ENCODE results near the gene MOBP. TPM values are rescaled to one million over a fixed set of nuclear protein-coding genes. Genes with fewer than 3 reads are reported as not detected.

MOBP gene
- polyA plus RNA-seq, 3 donors, result not detected

DNA sequence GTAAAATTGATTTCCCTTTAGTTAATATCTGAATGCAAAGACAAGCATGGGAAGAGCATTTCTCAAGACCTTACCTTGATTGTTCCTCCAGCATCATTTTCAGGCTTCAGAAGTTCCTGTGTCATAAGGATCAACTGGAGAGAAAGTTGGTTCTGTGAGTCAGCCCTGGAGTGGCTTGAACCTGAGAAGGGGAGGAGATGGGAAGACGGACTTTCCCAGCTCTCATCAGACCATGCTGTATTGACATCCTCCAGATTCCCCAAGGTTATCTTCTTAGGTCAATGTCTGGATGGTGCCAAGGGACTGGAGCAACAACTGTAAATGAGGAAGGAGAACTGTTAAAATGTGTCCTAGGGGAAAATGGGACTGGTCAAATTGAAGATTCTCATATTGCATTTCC is 40.0 kb upstream of the MOBP start:
- Histone ChIP-seq H2AFZ (ENCODE audit: insufficient read depth, low read depth, low read length, poor library complexity, severe bottlenecking) (no peak overlapping the region), H3K4me3 (replicated peaks in 1 of 3; ENCODE audit: low read depth in 2 of 3, low read length in 3 of 3) (no peak overlapping the region), H3K4me2 (replicated peaks; ENCODE audit: extremely low read depth, low read length, poor library complexity, severe bottlenecking) (no peak overlapping the region), H3K36me3 (replicated peaks in 1 of 2; ENCODE audit: control insufficient read depth in 1 of 2, insufficient read depth in 2 of 2, low read length in 2 of 2) (no peaks in the 10 kb centered on the region), H3K27ac (ENCODE audit: low read depth in 1 of 2, low read length in 2 of 2) (no peak overlapping the region), H3K4me1 (ENCODE audit: control insufficient read depth in 1 of 2, insufficient read depth in 2 of 2, low read length in 2 of 2) (no peaks in the 10 kb centered on the region), H3K9me3 (replicated peaks in 1 of 2; ENCODE audit: control insufficient read depth in 1 of 2, insufficient read depth in 1 of 2, low read length in 2 of 2) (no peaks in the 10 kb centered on the region), H4K20me1 (ENCODE audit: insufficient read depth, low read length) (no peaks in the 10 kb centered on the region), H3K9ac (ENCODE audit: insufficient read depth, low read length, poor library complexity, severe bottlenecking) (no peak overlapping the region), H3K27me3 (ENCODE audit: control insufficient read depth in 2 of 2, insufficient read depth in 2 of 2, low read length in 2 of 2) (no peaks in the 10 kb centered on the region), H3K79me2 (ENCODE audit: insufficient read depth, low read length) (no peaks in the 10 kb centered on the region)
- H3K36me3 Mint-ChIP-seq, result no peaks in the 10 kb centered on the region
- H3K27ac Mint-ChIP-seq, result no peak overlapping the region
- intact Hi-C loops (cut with micrococcal nuclease), result no loop called here
- H3K4me1 Mint-ChIP-seq, result no peaks in the 10 kb centered on the region
- WGBS (ENCODE audit: insufficient coverage), result no CpG with 5 or more reads among the region's 1 CpG
- H3K4me3 Mint-ChIP-seq, result no peak overlapping the region
- H3K27me3 Mint-ChIP-seq (ENCODE audit: low read depth in 3 of 3), result peaks cover 5 to 7% (median 5%) of the 10 kb centered on the region in 3 donors
- no peak for DNase-seq
- H3K9me3 Mint-ChIP-seq, result no peaks in the 10 kb centered on the region
- TF ChIP-seq, protein P1, sequence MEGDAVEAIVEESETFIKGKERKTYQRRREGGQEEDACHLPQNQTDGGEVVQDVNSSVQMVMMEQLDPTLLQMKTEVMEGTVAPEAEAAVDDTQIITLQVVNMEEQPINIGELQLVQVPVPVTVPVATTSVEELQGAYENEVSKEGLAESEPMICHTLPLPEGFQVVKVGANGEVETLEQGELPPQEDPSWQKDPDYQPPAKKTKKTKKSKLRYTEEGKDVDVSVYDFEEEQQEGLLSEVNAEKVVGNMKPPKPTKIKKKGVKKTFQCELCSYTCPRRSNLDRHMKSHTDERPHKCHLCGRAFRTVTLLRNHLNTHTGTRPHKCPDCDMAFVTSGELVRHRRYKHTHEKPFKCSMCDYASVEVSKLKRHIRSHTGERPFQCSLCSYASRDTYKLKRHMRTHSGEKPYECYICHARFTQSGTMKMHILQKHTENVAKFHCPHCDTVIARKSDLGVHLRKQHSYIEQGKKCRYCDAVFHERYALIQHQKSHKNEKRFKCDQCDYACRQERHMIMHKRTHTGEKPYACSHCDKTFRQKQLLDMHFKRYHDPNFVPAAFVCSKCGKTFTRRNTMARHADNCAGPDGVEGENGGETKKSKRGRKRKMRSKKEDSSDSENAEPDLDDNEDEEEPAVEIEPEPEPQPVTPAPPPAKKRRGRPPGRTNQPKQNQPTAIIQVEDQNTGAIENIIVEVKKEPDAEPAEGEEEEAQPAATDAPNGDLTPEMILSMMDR (IDR thresholded peaks at IDR 0.05), result no peak

DNA sequence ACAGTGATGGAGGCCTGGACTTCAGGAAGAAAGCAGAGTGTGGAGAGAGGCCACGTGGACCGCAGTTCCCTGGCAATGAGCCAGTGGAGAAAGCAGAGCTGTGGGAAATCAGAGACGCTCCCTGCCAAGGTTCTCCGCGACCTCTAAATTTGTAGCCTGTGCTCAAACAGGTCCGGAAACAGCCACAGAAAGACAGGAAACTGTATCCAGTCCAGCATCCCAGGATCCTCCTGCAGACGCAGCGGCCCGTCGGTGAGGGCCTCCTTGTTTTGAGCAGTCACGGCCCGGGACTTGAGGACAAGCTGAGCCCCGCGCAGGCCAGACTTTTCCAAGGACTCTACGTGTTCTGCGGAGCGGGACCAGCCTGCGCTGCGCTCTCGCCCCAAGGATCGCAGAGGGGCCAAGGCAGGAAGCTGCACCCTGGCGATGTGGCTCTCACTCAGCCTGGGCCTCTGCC is 38.7 kb upstream of the MOBP start:
- intact Hi-C loops (cut with micrococcal nuclease), result no loop called here
- 57% methylated on average over 22 of the region's 22 CpGs for WGBS (ENCODE audit: insufficient coverage)
- TF ChIP-seq, protein P1 (IDR thresholded peaks at IDR 0.05), result no peak

More for the DNA sequence above, 38.7 kb upstream of the MOBP start:
- no peak overlapping the region for H3K4me2 ChIP-seq (replicated peaks; ENCODE audit: extremely low read depth, low read length, poor library complexity, severe bottlenecking)
- H3K27ac ChIP-seq (ENCODE audit: low read depth in 1 of 2, low read length in 2 of 2), result no peak overlapping the region
- no peak overlapping the region for H3K4me3 Mint-ChIP-seq
- no peaks in the 10 kb centered on the region for H4K20me1 ChIP-seq (ENCODE audit: insufficient read depth, low read length)
- H3K27me3 ChIP-seq (ENCODE audit: control insufficient read depth in 2 of 2, insufficient read depth in 2 of 2, low read length in 2 of 2), result no peaks in the 10 kb centered on the region
- H3K36me3 Mint-ChIP-seq, result no peaks in the 10 kb centered on the region
- no peak overlapping the region for H3K9ac ChIP-seq (ENCODE audit: insufficient read depth, low read length, poor library complexity, severe bottlenecking)
- no peak overlapping the region for H3K27ac Mint-ChIP-seq
- H3K79me2 ChIP-seq (ENCODE audit: insufficient read depth, low read length), result no peaks in the 10 kb centered on the region
- peaks cover 4 to 5% (median 5%) of the 10 kb centered on the region in 3 donors for H3K27me3 Mint-ChIP-seq (ENCODE audit: low read depth in 3 of 3)
- H3K4me3 ChIP-seq (replicated peaks in 1 of 3; ENCODE audit: low read depth in 2 of 3, low read length in 3 of 3), result no peak overlapping the region
- peak overlapping the region; percentile 10 for H2AFZ ChIP-seq (ENCODE audit: insufficient read depth, low read depth, low read length, poor library complexity, severe bottlenecking)
- no peaks in the 10 kb centered on the region for H3K9me3 ChIP-seq (replicated peaks in 1 of 2; ENCODE audit: control insufficient read depth in 1 of 2, insufficient read depth in 1 of 2, low read length in 2 of 2)
- no peaks in the 10 kb centered on the region for H3K4me1 ChIP-seq (ENCODE audit: control insufficient read depth in 1 of 2, insufficient read depth in 2 of 2, low read length in 2 of 2)
- no peak for DNase-seq
- H3K4me1 Mint-ChIP-seq, result no peaks in the 10 kb centered on the region
- no peaks in the 10 kb centered on the region for H3K9me3 Mint-ChIP-seq
- H3K36me3 ChIP-seq (replicated peaks in 1 of 2; ENCODE audit: control insufficient read depth in 1 of 2, insufficient read depth in 2 of 2, low read length in 2 of 2), result no peaks in the 10 kb centered on the region

Data from CD14-positive monocyte (primary cell).